A549 treated with GW870086 at 1 μM for 4 hours (cell line): ENCODE data around the gene CSTF1. TPM values are rescaled to one million over a fixed set of nuclear protein-coding genes. Genes with fewer than 3 reads are reported as not detected.

Source experiments
- total RNA-seq: library from RNA; stranded (reverse); fragments of 200-300 nt; extraction: Qiagen RNA extraction; gene quantifications from 5 replicates; pipeline ENCODE4 v1.2.3, GENCODE V29; 2022; ENCODE audit warnings: low read depth

The CSTF1 gene
- 35.8 to 40.1 TPM (median 38.8 TPM) in 5 replicates for total RNA-seq

GRCh38 chr20:56392132-56392880, at the start of gene CSTF1, which contains the start of gene AURKA:
TSS of gene CSTF1 (plus strand) at chr20:56392645. CDS start at chr20:56395553, 2,908 bp downstream.
TSS of gene AURKA (minus strand) at chr20:56392215. CDS start at chr20:56388197, 4,018 bp downstream.

DNA sequence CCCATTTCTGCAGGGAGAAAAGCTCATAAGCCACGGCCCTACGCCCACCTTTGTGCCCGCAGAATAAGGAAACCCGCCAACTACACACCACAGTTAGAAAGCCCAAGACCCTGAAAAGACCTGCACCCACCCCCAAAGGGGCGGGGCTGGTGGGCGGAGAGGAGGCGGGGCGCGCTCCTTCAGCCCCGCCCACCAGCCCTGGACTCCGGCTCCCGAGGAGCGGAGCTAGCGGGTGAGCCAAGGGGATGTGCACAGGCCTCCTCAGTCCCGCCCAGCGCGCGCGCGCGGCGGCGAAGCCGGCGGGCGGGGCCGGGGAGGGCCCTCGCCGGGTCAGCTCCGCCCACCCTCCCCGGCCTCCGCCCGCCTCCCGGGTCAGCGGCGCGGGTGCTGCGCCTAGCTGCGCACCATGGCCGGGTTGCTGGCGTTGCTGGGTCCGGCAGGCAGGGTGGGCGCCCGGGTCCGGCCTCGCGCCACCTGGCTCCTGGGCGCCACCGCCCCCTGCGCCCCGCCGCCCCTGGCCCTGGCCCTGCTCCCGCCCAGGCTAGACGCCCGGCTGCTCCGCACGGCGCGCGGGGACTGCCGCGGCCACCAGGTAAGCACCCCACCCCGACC, 33.7 kb upstream of the CSTF1 start, which contains the start of gene FAM210B:
FAM210B (plus strand) TSS at position 375 of the 612 bp plus-strand sequence; CDS start at position 407, 32 bp downstream.

GRCh38 chr20:56411759-56412472, 19.5 kb downstream of the CSTF1 start, which contains the start of gene CASS4:
TSS of gene CASS4 (plus strand) at chr20:56412260. CDS start at chr20:56412459, 199 bp downstream.

Other genes with a start within 250 kb of the CSTF1 start
- not detected in 5 replicates for gene MC3R, start 143.9 kb upstream of the CSTF1 start, total RNA-seq
- 9.4 to 12.8 TPM (median 11.7 TPM) in 5 replicates for gene FAM210B, start 33.7 kb upstream of the CSTF1 start, total RNA-seq
- 99.1 to 112 TPM (median 106 TPM) in 5 replicates for gene AURKA, start 430 bp upstream of the CSTF1 start, total RNA-seq
- gene CASS4, start 19.6 kb downstream of the CSTF1 start, total RNA-seq = 0.05 TPM in 1 of 5 replicates, not detected in the others
- gene RTF2, start 76.0 kb downstream of the CSTF1 start, total RNA-seq = 74.3 to 97.3 TPM (median 91.8 TPM) in 5 replicates
- gene FAM209A, start 132.1 kb downstream of the CSTF1 start, total RNA-seq = 0.22 to 0.39 TPM (median 0.34 TPM) in 4 of 5 replicates, not detected in the other
- gene FAM209B, start 140.6 kb downstream of the CSTF1 start, total RNA-seq = 0.21 to 0.72 TPM (median 0.48 TPM) in 5 replicates
- gene TFAP2C, start 236.7 kb downstream of the CSTF1 start, total RNA-seq = 13.5 to 16.3 TPM (median 15.6 TPM) in 5 replicates